Measurements from ENCODE around the gene TSR3. TPM values are rescaled to one million over a fixed set of nuclear protein-coding genes. Genes with fewer than 3 reads are reported as not detected.

Gene TSR3
- total RNA-seq, 1 donor from 2014 or later = 43.7 TPM

DNA sequence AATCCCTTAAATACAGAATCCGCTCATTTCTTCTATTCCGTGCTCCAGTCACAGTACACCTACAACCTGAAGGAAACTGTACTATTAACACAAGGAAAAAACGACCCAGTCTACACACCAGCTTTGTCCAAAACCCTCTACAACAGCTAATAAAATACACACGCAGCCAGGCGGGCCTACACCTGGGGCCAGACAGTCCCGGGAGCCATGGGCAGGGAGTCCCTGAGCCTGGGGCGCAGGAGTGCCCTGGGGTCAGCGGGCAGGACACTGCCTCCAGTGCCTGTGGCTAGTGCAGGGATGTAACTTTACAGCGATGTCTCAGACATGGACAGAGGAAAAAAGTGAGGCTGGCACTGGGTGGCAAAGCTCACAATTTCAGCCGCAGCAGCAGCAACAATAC lies 28.5 kb upstream of the TSR3 start:
- TF ChIP-seq, protein P1, sequence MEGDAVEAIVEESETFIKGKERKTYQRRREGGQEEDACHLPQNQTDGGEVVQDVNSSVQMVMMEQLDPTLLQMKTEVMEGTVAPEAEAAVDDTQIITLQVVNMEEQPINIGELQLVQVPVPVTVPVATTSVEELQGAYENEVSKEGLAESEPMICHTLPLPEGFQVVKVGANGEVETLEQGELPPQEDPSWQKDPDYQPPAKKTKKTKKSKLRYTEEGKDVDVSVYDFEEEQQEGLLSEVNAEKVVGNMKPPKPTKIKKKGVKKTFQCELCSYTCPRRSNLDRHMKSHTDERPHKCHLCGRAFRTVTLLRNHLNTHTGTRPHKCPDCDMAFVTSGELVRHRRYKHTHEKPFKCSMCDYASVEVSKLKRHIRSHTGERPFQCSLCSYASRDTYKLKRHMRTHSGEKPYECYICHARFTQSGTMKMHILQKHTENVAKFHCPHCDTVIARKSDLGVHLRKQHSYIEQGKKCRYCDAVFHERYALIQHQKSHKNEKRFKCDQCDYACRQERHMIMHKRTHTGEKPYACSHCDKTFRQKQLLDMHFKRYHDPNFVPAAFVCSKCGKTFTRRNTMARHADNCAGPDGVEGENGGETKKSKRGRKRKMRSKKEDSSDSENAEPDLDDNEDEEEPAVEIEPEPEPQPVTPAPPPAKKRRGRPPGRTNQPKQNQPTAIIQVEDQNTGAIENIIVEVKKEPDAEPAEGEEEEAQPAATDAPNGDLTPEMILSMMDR (IDR thresholded peaks at IDR 0.05; ENCODE audit: unreplicated experiment) = no peak
- Mint-ChIP-seq H3K9me3 (no peaks in the 10 kb centered on the region), H3K4me3 (peak overlapping the region; percentile 78), H3K4me1 (peaks cover 15% of the 10 kb centered on the region), H3K27ac (peak overlapping the region; percentile 34), H3K36me3 (peaks cover 7% of the 10 kb centered on the region), H3K27me3 (ENCODE audit: low read depth) (peaks cover 14% of the 10 kb centered on the region)
- no peak for DNase-seq (ENCODE audit: low spot score in 2 of 2, unreplicated experiment in 2 of 2)

DNA sequence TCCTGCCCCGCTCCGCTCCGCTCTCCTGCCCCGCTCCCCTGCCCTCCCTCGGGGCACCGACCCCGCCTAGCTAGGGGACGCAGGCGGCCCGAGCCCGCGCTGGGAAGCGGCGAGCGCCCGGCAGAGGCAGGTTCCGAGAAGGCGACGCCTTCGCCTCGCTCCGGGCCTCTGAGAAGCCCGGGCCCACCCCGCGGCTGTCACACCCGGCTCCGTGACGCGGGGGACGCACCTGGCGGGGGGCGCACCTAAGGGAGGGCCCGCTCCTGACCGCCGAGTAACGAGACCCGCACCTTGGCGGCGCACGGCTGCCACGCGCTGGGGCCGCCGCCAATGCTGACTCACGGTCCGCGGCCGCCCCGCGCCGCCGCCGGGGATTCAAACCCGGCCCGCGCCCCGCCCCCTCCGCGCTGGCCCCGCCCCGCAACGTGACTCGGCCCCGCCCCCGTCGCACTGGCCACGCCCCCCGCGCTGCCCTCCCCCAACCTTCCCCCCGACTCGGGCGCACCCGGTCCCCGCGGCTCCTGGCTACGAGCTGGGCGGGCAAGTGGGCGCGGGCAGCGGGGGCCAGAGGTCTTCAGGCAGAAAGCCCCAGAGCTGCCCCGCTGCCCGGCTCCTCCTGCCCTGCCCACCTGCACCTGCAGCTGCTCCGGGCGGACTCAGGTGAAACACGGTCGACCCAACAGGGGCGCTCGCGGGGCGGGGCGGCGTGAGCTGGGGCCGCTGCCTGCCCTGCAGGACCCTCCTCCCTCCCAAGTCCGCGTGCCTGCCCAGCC lies 27.8 kb upstream of the TSR3 start:
- no peak overlapping the region for H3K27ac Mint-ChIP-seq
- H3K27me3 Mint-ChIP-seq (ENCODE audit: low read depth) = peaks cover 14% of the 10 kb centered on the region
- no peaks in the 10 kb centered on the region for H3K9me3 Mint-ChIP-seq
- H3K36me3 Mint-ChIP-seq = peaks cover 4% of the 10 kb centered on the region
- DNase-seq (ENCODE audit: low spot score in 2 of 2, unreplicated experiment in 2 of 2) = peak; percentile 63 to 79
- TF ChIP-seq, protein P1 (IDR thresholded peaks at IDR 0.05; ENCODE audit: unreplicated experiment) = no peak
- H3K4me1 Mint-ChIP-seq = peaks cover 15% of the 10 kb centered on the region
- peak overlapping the region; percentile 78 for H3K4me3 Mint-ChIP-seq

DNA sequence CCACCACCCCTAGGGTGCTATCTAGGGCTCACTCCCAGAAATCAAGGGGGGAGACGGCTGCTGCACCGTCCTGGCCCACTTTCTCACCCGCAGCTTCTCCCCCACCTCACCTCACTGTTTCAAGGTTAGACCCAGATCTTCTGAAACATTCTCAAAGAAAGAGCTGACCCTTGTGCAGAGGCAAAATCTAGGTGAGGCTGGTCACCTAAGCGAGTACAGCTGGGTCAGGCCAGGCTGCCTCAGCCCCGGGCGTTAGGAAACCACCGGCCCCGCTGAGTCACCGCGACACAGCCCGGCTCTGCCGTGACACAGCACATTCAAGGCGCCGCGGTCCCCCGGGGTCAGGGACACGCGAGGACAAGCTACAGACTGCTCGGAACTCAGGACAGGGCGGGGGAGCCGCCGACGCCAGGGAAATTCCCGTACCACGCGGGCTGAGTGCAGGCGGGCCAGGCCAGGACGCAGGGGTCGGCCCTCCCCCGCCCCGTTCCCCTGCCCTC lies 27.2 kb upstream of the TSR3 start:
- H3K27me3 Mint-ChIP-seq (ENCODE audit: low read depth) = peaks cover 14% of the 10 kb centered on the region
- H3K36me3 Mint-ChIP-seq = peaks cover 6% of the 10 kb centered on the region
- peak overlapping the region; percentile 71 for H3K27ac Mint-ChIP-seq
- H3K4me1 Mint-ChIP-seq = peaks cover 15% of the 10 kb centered on the region
- H3K9me3 Mint-ChIP-seq = no peaks in the 10 kb centered on the region
- peak in 1 of 2 experiments; percentile 48 for DNase-seq (ENCODE audit: low spot score in 2 of 2, unreplicated experiment in 2 of 2)
- H3K4me3 Mint-ChIP-seq = peak overlapping the region; percentile 69
- TF ChIP-seq, protein P1 (IDR thresholded peaks at IDR 0.05; ENCODE audit: unreplicated experiment) = no peak

DNA sequence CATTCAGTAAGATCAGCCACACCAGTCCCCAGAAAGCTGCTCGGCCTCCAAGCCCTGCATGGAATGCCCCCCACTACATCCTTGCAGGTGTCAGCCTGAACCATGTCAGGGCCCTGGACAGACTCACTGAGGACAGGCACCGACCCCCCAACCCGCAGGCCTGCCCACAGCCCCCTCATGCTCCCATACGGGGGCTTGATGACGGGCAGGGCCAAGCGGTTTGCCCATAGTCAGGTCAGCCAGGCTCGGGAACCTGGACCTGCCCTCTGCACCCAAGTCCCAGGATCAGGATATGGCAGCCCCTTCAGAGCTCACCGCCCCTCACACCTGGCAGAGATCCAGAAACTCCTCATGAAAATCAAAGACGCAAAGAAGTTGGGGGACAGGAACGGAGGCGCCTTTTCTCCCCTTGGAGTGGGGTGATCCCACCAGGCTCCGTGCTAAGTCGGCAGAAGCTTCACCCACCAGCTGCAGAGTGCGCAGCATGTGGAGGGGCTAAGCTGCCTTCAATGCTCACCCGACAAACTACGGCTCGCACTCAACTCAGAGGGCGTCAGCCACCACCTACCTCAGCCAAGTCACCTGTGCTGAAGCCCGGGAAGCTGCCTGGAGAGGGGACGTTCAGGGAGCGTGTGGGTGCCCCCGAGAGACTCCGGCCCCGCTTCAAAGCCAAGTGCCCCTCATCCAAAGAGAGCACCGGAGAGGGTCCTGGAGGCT lies 26.6 kb upstream of the TSR3 start:
- Mint-ChIP-seq H3K27ac (peak overlapping the region; percentile 59), H3K36me3 (peaks cover 6% of the 10 kb centered on the region)
- TF ChIP-seq, protein P1 (IDR thresholded peaks at IDR 0.05; ENCODE audit: unreplicated experiment) = no peak

DNA sequence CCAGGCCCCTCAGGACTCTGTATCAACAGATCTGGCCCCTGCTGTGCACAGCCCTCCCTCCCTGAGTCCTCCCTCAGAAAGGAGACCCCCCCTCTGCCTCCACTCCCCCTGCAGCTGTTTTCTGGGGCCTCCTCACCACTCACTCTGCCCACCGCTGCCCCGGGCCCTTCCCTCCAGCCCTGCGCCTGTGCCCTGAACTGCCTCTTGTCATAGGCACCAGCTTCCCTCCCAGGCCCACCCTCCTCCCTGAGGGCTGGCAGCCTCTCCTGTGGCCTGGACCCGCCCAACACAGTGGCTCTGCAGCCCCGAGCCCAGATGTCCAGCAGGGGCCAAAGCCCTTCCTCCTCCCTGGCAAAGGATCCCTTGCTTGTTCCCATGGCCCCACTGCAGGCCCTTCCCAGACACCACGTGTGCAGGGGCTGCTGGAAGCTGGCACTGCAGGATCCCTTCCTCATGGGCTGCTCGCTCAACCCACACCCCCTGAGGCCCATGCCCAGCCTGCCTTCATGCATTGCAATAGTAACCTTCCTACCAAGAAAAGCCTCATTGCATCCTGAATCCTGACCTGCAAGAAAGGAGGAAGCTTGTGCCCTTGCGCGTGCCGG lies 25.8 kb upstream of the TSR3 start:
- TF ChIP-seq, protein P1 (IDR thresholded peaks at IDR 0.05; ENCODE audit: unreplicated experiment) = no peak
- H3K9me3 Mint-ChIP-seq = no peaks in the 10 kb centered on the region
- peaks cover 15% of the 10 kb centered on the region for H3K4me1 Mint-ChIP-seq
- H3K4me3 Mint-ChIP-seq = no peak overlapping the region
- DNase-seq (ENCODE audit: low spot score in 2 of 2, unreplicated experiment in 2 of 2) = no peak
- H3K27ac Mint-ChIP-seq = no peak overlapping the region
- peaks cover 6% of the 10 kb centered on the region for H3K36me3 Mint-ChIP-seq
- peaks cover 14% of the 10 kb centered on the region for H3K27me3 Mint-ChIP-seq (ENCODE audit: low read depth)

More for the DNA sequence above, 26.6 kb upstream of the TSR3 start:
- DNase-seq (ENCODE audit: low spot score in 2 of 2, unreplicated experiment in 2 of 2) = no peak
- Mint-ChIP-seq H3K4me1 (peaks cover 15% of the 10 kb centered on the region), H3K4me3 (peak overlapping the region; percentile 69), H3K9me3 (no peaks in the 10 kb centered on the region), H3K27me3 (ENCODE audit: low read depth) (peaks cover 14% of the 10 kb centered on the region)
